NCI-H146 treated with DMSO at 0.1 percent for 48 hours (cell line): Measurements from ENCODE around the gene ZNF865.

ENCODE experiments used
- DNase-seq: peaks from one replicate; lab custom pipeline; 2025; ENCODE audit not compliant: unreplicated experiment; lab: John Stamatoyannopoulos, UW

ZNF865 gene

GRCh38 chr19:55605207-55605636 lies 225 bp upstream of the ZNF865 start:
- peak; percentile 96 for DNase-seq

- DNase-seq, result no peak
Observed at GRCh38 chr19:55606471-55606787, 982 bp downstream of the ZNF865 start.

GRCh38 chr19:55606817-55607216 lies 1.4 kb downstream of the ZNF865 start:
- DNase-seq, result no peak

GRCh38 chr19:55609326-55609725 lies 3.9 kb downstream of the ZNF865 start:
- DNase-seq, result no peak

GRCh38 chr19:55611300-55611982 lies 6.0 kb downstream of the ZNF865 start:
- DNase-seq, result no peak

GRCh38 chr19:55611983-55612645 lies 6.7 kb downstream of the ZNF865 start:
- no peak for DNase-seq

DNA sequence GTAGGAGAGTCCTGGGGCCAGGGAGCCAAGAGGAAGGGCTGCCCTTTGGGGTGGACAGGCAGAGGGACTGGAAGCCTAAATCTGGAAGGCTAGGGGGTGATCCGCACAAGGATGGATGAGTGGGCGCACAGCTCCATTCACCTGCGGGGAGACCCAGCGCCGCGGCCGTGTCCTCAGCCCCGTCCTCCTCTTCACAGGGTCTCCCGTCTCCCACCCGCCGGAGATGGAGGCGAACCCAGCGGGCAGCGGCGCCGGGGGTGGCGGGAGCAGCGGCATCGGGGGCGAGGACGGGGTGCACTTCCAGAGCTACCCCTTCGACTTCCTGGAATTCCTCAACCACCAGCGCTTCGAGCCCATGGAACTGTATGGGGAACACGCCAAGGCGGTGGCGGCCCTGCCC lies 7.9 kb downstream of the ZNF865 start:
- DNase-seq, result no peak

DNA sequence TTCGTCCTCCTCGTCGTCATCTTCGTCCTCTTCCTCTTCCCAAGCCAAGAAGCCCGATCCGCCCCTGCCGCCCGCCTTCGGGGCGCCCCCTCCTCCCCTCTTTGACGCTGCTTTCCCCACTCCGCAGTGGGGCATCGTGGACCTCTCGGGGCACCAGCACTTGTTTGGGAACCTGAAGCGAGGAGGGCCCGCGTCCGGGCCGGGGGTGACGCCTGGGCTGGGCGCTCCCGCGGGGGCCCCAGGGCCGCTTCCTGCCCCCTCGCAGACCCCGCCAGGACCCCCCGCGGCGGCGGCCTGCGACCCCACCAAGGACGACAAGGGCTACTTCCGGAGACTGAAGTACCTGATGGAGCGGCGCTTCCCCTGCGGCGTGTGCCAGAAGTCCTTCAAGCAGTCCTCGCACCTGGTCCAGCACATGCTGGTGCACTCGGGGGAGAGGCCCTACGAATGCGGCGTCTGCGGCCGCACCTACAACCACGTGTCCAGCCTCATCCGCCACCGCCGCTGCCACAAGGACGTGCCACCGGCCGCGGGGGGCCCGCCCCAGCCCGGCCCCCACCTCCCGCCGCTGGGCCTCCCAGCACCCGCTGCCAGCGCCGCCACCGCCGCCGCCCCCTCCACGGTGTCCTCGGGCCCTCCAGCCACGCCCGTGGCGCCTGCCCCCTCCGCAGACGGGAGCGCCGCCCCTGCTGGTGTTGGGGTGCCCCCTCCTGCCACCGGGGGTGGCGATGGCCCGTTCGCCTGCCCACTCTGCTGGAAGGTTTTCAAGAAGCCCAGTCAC lies 8.7 kb downstream of the ZNF865 start:
- DNase-seq, result no peak

DNA sequence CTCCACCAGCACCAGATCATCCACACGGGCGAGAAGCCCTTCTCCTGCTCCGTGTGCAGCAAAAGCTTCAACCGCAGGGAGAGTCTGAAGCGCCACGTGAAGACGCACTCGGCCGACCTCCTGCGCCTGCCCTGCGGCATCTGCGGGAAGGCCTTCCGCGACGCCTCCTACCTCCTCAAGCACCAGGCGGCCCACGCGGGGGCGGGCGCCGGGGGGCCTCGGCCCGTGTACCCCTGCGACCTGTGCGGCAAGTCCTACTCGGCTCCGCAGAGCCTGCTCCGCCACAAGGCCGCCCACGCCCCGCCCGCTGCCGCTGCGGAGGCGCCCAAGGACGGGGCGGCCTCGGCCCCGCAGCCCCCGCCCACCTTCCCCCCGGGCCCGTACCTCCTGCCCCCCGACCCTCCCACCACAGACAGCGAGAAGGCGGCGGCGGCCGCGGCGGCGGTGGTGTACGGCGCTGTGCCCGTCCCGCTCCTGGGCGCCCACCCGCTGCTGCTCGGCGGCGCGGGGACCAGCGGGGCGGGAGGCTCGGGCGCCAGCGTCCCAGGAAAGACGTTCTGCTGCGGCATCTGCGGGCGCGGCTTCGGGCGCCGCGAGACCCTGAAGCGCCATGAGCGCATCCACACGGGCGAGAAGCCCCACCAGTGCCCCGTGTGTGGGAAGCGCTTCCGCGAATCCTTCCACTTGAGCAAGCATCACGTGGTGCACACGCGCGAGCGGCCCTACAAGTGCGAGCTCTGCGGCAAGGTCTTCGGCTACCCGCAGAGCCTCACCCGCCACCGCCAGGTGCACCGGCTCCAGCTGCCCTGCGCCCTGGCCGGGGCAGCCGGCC lies 9.5 kb downstream of the ZNF865 start:
- no peak for DNase-seq

- no peak for DNase-seq
Observed at GRCh38 chr19:55615543-55616394, 10.3 kb downstream of the ZNF865 start.

GRCh38 chr19:55616395-55616875 lies 11.0 kb downstream of the ZNF865 start:
- no peak for DNase-seq

DNA sequence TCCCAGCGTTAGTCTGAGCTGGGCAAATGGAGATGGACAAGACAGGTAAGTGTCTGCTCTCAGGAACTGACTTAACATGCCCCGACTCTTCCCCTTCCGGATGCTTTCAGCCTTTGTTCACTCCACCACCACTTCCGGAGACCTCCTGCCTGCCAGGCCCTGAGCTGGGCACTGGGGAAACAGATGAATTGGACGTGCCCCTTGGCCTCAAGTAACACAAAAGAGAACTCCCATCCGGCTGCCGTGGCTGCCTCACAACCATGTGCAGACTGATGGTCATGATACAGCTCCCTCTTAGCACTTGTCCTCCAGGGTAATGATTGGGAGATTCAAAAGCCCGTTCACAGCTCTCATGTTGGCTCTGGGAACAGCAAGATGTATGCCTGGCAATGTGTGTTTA lies 12.0 kb downstream of the ZNF865 start:
- no peak for DNase-seq

- no peak for DNase-seq
Observed at GRCh38 chr19:55618426-55618825, 13.0 kb downstream of the ZNF865 start.

- DNase-seq, result no peak
Observed at GRCh38 chr19:55619286-55619685, 13.8 kb downstream of the ZNF865 start.

- DNase-seq, result no peak
Observed at GRCh38 chr19:55620410-55621204, 15.2 kb downstream of the ZNF865 start.

GRCh38 chr19:55621205-55621672 lies 15.8 kb downstream of the ZNF865 start:
- DNase-seq, result no peak

DNA sequence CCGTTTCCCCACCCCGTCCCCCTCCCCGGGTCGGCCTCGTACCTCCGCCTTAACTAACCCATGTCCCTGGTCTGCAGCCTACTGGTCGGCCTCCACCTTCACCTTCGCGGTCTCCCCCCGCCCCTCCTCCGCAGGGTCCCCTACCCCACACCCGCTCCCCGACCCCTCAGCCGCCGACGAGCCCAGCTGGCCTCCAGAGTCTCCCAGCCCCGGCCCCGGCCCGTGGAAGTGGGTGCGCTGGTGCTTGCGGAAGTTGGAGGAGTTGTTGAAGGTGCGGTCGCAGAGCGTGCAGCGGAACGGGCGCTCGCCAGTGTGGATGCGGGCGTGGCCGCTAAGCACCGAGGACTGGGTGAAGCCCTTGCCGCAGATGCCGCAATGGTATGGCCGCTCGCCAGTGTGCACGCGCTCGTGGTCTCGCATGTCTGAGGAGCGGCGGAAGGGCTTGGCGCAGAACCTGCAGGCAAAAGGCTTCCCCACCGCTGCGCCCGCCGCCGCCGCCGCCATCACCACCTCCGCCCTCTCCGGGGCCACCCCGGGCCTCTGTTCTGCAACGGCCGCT lies 16.3 kb downstream of the ZNF865 start:
- no peak for DNase-seq

DNA sequence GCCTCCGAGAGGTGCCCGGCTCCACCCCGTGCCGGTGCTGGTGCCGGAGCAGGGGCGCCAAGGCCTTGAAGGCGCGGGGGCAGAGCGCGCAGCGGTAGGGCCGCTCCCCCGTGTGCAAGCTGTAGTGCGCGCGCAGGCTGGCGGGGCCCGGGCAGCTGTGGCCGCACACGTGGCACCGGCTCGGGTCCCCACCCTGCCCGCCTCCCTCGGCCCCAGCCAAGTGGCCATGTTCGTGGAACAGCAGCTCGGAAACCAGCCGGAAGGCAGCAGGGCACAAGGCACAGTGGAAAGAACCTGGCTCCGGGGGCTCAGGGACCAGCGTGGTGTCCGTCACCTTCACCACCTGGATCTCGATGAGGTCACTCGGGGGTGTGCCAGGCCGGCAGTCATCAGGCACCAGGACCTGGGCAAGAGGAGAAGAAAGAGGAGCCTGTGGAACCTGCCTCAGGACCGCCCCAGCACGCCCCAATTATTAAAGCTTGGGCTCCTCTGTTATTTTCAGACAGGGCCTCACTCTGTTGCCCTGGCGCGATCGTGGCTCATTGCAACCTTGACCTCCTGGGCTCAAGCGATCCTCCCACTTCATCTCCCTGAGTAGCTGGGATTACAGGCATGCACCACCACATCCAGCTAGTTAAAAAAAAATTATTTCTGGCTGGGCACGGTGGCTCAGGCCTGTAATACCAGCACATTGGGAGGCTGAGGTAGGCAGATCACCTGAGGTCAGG lies 17.0 kb downstream of the ZNF865 start:
- DNase-seq, result no peak
